NCI-H69 (cell line): ENCODE results near the gene ZNF264.
"Not testable (repeated sequence)": the region's sequence is repeated elsewhere in the genome, so short reads cannot be mapped to it uniquely, and the experiment has no call there.

Experiments used
- DNase-seq: peaks from one replicate; lab custom pipeline; 2025; lab: John Stamatoyannopoulos, UW

ZNF264 gene

DNA sequence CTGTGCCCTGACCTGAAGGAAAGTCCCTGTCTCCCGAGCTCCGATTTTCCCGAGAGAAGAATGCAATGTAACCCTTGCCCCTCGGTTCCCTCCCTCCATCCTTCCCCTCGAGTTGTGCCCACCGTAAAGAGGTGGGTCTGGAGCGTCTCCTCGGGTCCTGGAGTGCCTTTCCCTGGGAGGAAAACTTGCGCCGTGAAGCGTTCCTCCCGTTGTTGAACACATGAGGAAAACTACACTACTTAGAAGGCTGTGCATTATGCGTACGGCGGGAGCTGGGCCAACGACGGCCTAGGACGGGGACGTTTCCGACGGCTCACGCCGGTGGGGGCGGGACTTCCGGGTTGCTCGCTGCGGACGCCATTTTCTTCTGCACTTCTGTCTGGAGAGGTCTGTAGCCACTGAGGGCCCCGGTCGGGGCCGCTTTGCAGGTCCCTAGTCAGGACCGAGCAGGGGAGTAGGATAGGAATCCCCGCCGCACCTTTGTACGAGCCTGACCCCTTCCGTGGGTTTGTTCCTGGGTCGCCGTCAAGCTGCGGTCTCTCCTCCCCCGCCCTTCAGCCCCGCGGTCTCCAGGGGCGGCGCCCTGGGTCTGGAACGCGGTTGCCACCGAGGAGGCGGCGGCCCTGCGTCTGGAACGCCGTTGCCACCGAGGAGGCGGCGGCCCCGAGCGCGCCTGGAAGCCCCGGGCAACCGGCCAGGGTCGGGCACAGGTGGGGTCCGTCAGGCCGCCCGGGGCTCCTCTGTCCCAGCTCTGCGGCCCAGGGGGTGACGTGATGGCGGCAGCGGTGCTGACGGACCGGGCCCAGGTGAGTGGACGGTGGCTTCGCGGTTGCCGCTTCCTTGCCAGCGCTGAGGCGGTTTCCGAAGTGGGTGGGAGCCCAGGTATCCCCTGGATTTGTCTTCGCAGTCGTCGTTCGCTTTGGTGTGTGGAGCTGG, at the start of gene ZNF264:
Gene ZNF264, plus strand, starts transcription at position 360 of the 936 bp plus-strand sequence. Its CDS starts 414 bp downstream, at position 774.
- peak; percentile 90 for DNase-seq

DNA sequence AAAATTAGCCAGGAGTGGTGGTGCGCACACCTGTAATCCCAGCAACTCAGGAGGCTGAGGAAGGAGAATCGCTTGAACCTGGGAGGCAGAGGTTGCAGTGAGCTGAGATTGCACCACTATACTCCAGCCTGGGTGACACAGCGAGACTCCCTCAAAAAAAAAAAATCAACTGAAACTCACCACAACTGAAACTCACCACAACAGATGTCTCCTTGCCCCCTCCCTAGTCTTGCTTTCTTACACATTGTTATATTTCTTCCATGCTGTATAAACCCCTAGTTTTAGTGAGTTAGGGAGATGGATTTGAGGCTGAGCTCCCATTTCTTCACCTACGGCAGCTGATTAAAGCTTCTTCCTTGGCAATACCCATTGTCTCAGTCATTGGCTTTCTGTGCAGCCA, 49.6 kb upstream of the ZNF264 start:
- no peak for DNase-seq

DNA sequence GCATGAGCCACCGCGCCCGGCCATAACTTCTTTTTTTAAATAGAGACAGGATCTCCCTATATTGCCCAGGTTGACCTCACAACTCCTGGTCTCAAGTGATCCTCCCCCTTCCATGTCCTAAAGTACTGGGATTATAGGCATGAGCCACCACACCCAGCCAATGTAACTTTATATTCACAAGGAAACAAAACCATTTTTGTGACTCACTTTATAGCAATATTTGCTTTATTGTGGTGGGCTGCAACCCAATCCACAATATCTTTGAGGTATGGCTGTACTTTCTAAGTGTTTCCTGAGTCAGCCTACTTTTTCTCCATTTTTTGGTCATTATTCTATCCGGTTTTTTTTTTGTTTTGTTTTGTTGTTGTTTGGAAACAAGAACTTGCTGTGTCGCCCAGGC, 38.4 kb upstream of the ZNF264 start:
- no peak for DNase-seq

DNA sequence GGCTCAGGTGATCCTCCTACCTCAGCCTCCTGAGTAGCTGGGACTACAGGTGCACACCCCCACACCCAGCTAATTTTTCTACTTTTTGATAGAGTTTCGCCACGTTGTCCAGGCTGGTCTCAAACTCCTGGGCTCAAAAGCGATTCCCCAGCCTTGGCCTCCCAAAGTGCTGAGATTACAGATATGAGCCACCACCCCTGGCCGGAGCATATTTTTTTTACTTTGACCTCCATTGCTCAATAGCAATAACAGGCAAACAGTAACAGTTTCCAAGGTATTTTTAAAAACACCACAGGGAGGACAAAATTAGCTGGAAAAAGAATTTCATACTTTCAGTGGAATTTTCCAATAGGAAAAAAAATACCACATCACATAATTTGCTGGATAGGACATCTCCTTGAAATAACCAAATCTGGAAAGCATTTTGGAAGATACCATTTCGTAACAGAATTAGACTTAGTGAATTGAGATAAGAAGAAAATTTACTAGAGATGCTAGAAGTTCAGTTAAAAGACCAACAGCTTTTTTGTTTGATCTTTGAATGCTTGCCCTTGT, 29.2 kb upstream of the ZNF264 start:
- DNase-seq, result no peak

DNA sequence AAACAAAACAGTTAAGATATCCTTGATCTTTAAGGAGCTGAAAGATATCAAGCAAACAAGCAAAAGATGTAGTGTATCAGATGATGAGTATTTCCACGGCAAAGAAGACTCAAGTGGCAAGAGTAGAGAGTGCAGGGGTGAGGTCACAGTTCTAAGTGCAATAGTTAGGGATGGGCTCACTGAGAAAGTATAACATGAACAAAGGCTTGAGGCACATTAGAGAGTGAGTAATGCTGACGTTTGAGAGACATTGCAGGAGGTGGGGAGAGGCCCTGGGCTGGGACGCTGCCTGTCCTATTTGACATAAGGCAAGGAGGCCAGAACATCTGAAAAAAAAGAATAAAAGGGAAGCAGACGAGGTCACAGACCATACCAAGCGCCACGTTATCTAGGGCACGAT, 25.5 kb upstream of the ZNF264 start:
- DNase-seq, result no peak

DNA sequence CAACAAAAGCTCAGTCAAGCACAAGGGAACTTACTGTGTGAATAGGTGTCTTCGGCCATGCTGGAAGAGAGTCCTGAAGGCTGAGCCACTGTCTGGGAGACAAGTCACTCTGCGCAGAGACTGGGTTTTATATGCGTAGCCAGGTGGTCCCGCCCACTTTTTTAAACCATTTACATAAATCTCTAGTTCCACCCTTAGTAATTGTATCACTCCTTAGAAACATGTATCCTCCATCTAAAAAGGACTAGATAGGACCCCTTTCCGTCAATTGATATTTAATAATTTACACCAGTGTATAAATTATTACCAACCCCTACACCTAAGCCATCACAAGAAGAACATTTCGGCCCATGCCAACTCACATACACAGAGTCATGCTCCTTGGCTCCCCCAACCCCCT, 23.9 kb upstream of the ZNF264 start, which contains the start of gene DUXA:
Gene DUXA, minus strand, starts transcription at position 101 of the 400 bp plus-strand sequence. Its CDS starts 42 bp downstream, at position 59.
- DNase-seq, result no peak

DNA sequence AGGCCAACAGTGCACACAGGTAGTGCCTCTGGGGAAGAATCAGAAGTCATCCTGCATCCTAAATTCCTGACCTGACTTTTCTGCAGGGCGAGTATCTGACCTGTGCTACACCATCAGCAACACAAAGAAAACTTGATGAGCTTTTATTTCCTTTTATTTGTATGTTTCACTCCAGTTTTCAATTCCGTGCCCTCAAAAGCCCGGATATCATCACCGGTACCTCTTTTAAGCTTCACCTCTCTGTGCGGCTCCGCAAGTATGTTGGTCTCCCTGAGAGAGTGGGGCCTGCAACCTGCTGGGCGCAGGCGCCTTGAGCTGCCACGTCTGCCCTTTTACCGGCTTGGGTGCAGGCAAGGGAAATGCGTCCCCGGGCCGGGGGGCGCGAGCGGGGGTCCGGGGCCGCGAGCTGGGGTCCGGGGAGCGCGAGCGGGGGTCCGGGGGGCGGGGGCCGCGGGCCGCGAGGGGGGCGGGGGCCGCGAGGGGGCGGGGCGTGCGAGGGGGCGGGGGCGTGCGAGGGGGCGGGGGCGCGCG, 19.7 kb upstream of the ZNF264 start:
- DNase-seq, result peak; percentile 54

DNA sequence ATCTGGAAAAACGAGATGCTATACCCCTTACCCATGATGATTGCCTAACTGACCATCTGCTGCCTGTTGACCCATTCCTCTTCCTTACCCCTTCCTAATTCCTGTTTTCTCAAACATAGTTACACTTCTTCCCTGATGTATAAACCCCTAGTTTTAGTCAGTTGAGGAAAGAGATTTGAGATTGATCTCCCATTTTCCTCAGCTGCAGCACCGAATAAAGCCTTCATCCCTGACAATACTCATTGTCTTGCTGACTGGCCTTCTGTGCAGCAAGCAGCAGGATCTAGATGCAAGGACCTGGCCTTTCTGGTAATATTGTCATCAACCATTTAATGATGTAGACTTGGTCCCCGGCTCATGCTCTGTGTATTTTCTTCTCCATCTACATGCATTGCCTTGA, 999 bp upstream of the ZNF264 start:
- DNase-seq, result no peak

DNA sequence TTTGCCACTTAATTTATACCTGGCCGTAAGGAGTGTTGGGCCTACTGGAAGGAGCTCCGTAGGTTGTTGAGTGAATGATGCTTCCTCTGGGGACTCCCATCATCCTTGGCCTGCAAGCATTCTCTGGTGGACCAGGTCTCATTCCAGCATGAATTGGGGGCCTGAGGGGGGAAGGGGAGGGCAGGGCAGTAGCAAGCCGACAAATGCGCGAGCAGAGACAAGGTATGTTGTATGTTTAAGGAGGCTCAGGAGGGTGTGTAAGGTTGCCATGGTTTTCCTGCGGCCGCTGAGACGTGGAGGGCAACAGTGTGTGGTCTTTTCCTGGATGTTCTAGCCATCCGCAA, 749 bp downstream of the ZNF264 start:
- peak; percentile 46 for DNase-seq

DNA sequence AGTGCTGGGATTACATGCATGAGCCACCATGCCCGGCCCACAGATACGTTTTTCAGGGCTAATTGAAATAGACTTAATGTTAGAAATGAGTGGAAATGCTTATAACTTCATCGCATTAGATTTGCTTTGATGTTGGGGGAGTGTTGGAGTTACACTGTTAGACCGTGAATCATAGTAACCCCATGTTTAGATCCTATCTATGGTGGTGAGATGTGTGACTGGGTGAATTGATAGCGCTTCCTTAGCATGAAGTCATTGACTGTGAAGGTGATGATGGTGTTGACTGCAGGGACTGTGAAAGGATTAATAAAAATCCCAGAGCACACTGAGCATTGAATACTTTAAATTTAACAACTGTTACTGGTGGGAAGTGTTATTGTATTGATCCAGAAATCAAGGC, 1.7 kb downstream of the ZNF264 start:
- no peak for DNase-seq

DNA sequence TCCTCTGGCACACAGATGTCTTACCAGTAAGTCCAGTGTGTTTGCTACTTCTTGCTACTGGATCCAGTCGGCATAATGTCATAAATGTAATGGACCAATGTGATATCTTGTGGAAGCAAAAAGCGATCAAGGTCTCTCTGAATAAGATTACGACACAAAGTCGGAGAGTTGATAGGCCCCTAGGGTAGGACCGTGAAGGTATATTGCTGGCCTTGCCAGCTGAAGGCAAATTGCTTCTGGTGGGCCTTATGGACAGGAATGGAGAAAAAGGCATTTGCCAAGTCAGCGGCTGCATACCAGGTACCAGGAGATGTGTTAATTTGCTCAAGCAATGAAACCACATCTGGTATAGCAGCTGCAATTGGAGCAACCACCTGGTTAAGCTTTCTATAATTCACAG, 6.6 kb downstream of the ZNF264 start:
- not testable (repeated sequence) for DNase-seq

DNA sequence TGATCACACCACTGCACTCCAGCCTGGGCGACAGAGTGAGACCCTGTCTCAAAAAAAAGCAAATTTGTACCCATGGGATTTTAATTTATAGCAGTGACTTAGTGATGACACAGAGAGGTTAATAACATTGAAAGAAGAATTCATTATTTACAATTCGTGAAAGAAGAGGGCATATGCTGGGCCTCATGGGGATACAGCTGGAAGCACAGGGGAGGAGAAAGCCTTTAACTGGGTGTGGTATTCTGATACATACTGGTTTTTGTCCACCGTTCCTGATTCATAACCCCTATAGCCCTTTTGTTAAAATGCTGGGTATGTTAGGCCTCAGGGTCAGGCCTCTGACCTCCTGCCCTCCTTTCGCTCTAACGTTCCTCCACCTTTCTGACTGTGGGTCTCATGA, 10.9 kb downstream of the ZNF264 start:
- DNase-seq, result no peak

DNA sequence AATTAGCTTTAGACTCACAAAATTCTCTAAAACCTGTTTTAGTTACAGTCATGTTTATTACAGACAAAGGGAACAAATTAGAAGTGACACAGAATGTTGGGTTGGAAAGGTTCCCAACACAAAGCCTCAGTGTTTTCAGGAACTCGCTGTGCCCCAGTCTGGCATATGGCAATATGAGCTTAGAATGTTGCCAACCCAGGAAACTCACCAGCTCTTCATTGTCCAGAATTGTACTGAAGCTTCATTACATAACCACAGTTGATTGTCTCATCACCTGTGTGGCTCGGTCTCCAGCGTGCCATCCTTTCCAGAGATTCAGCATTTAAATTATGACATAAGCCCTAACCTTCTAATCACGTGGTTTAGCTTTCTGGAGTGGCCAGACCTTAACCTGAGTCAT, 19.1 kb downstream of the ZNF264 start:
- no peak for DNase-seq

DNA sequence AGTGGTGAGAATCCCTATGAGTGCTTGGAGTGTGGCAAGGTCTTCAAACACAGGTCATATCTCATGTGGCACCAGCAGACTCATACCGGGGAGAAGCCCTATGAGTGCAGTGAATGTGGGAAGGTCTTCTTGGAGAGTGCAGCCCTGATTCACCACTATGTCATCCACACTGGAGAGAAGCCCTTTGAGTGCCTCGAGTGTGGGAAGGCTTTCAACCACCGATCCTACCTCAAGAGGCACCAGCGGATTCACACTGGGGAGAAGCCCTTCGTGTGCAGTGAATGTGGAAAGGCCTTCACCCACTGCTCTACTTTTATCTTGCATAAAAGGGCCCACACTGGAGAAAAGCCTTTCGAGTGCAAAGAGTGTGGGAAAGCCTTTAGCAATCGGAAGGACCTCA, 20.8 kb downstream of the ZNF264 start:
- no peak for DNase-seq

DNA sequence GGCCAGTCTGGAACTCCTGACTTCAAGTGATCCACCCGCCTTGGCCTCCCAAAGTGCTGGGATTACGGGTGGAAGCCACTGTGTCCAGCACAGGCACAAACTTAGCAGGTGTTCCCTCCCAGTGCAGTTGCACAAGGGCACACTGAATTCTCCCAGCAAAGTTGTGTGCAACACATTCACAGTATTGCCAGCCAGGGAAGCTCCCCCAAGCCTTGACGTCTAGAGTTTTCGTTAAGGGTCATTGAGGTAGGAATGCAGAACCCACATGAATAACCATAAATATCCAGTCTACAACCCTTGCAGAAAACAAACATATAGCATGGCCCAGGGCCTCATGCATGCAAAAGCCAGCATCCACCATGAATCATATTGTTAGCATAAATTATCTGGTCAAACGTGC, 36.2 kb downstream of the ZNF264 start:
- DNase-seq, result no peak

DNA sequence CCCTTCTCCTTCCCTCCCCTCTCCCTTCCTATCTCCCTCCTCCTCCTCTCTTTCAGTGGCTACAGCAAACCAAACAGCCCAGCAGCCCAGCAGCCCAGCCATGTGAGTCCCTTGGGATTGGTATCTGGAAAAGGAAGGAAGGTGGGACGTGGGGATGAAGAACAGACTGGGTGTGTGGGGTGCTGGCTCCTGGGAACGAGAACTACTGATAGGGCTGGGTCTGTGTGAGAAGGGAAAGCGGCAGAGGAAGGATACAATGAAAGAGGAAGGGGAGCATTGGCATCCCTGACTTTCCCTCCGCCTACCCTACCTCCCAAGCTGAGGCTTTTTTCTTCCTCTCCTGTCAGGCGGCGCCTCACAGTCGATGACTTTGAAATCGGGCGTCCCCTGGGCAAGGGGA, 40.4 kb downstream of the ZNF264 start:
- DNase-seq, result peak; percentile 3

DNA sequence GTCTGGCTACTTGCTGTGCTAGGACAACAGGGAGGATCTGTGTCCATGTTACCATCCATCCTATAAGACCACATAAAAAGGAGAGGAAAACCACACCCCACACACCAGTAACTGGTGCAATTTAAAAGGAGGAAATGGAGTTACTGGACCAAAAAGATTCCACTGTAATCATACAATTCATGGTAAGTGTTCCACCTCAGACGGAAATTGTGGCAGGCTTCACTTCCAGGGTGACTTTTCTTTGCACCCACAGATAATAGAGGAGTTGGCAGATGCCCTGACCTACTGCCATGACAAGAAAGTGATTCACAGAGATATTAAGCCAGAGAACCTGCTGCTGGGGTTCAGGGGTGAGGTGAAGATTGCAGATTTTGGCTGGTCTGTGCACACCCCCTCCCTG, 41.9 kb downstream of the ZNF264 start:
- no peak for DNase-seq

DNA sequence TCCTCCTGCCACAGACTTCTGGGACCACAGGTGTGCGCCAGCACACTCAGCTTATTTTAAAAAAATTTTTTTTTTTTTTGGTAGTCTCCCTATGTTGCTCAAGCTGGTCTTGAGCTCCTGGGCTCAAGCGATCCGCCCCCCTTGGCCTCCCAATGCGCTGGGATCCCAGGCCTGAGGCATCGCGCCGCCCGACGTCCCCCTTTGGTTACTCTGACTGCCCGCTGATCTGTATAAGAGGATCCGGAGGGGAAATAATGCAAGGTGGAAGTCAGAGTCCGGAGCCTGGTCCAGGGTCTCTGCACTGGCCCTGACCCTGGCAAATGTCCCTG, 48.6 kb downstream of the ZNF264 start:
- no peak for DNase-seq

DNA sequence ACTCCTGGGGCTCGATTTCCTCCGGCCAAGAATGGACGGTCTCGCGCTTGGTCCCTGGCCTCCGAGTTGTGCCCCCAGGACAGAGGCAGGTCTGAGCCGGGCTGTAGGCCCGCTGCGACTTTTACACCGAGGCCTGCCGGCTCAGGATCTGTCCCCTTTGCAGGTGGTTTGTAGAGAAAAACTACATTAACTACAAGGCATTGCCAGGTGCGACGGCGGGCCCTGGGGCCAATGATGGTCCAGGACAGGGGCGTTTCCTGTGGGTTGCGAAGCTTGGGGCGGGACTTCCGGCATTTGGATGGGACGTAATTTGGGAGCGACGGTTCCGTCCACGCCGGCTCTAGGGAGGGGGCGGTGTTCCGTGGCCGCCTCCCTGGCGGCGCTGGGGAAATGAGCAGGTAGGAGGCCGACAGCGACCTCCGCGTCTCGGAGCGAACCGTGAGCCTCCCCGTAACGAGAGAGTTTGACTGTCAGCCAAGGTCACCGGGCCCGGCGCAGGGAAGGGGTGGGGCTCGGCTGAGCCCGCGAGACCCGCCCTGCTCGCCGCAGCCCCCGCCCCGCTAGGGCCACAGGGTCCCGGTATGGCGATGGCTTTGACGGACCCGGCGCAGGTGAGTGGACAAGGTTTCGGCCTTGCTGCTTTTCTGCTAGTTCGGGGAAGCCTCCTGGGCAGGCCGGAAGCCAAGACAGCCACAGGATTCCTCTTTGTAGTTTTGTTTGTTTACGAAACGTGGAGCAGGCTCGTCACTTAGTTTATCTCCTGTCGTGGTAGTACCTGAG, 49.2 kb downstream of the ZNF264 start, which contains the start of gene ZNF805:
Gene ZNF805, plus strand, starts transcription at position 322 of the 780 bp plus-strand sequence. Its CDS starts 260 bp downstream, at position 582.
- DNase-seq, result peak; percentile 96

DNA sequence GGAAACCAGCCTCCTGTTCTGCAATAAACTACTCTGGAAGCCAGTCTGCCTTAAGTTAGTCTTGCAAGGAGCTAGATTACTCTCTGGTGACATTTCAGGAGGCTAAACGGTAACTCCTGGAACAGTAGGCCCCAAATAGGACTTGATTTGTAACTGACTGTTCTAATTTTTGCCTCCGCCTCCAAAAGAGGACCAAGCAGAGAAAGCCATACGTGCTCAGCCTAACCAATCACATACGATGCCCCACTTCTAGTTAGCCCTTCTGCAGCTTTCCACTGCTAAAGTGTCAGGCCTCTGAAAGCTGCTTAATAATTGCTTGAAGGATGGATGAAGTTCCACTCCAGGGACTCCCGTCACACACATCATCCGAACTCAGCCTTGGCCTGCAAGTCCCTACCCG, 49.9 kb downstream of the ZNF264 start:
- peak; percentile 18 for DNase-seq

DNA sequence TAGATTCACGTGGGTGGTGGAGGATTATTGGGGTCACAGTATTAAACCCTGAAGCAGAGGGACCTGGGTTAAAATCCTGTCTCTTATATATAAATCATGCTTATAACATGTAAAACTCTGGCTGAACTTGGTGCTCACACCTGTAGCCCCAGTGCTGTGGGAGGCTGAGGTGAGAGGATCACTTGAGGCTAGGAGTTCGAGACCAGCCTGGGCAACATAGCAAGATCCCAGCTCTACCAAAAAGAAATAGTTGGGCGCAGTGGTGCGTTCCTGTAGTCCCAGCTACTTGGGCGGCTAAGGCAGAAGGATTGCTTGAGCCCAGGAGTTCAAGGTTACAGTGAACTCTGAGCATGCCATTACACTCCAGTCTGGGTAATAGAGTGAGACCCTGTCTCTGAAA, 51.5 kb downstream of the ZNF264 start:
- no peak for DNase-seq

DNA sequence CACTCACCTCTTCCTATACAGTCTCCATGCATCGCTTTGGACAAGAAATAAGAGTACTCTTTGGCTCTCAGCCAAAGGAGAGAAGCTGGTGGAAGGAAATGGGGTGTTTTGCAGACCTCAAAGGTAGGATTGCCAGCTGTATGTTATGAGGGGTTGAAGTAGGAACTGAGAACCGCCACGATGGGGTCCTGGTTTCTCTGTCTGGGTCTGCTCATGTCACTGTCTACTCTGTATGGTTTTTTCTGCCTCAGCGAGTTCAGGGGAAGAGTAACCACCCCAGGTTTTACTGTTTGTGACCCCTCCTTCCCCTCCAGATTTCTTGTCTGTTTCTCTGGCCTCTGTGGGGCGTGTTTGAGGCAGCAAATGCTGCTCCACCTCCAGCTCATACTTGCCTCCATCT, 53.2 kb downstream of the ZNF264 start:
- no peak for DNase-seq

DNA sequence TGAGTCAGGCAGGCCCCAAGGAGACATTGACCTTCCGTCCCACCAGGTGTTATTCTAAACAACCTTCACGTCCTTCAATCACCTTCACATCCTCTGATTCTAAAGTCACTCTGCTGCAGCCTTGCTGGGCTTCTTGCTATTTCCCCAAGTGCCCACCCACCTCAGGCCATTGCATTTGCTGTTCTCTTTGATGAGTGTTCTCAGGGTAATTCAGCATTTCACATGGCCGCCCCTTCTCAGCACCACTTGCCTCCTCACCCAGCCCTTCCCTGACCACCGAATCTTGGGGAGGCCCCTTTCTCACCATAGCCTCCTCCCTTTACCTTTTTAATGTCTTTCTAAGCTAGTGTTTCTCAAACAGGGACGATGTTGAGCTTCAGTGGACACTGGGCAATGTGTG, 53.8 kb downstream of the ZNF264 start:
- DNase-seq, result no peak
